Effector memory CD4-positive, alpha-beta T cell (primary cell): Measurements from ENCODE around the gene SNAP47.
A peak's percentile ranks its signal among the peaks of the same experiment; 100 is the strongest.
"Not testable (repeated sequence)": the region's sequence is repeated elsewhere in the genome, so short reads cannot be mapped to it uniquely, and the experiment has no call there.

Experiments used
- DNase-seq, 3 donors: peaks; one replicate each; pipeline ENCODE4 v3.0.0-alpha.2; 2020
- H3K27ac ChIP-seq: 2 replicates; pipeline ENCODE4 v1.7.0; 2013; ENCODE audit warnings: mild to moderate bottlenecking, low read length, moderate library complexity; ENCODE audit not compliant: insufficient read depth, poor library complexity, severe bottlenecking
- H3K27me3 ChIP-seq: replicated peaks from 2 replicates; pipeline ENCODE4 v1.7.0; 2013; ENCODE audit warnings: mild to moderate bottlenecking, low read length; ENCODE audit not compliant: insufficient read depth, control insufficient read depth, poor library complexity, severe bottlenecking
- H3K36me3 ChIP-seq: 2 replicates; pipeline ENCODE4 v1.7.0; 2013; ENCODE audit warnings: mild to moderate bottlenecking, low read length, moderate library complexity; ENCODE audit not compliant: control insufficient read depth, insufficient read depth
- H3K4me1 ChIP-seq: 2 replicates; pipeline ENCODE4 v1.7.0; 2013; ENCODE audit warnings: low read length, mild to moderate bottlenecking; ENCODE audit not compliant: control insufficient read depth, insufficient read depth, poor library complexity, severe bottlenecking
- H3K4me3 ChIP-seq: 2 replicates; pipeline ENCODE4 v1.7.0; 2013; ENCODE audit warnings: low read length, low read depth, mild to moderate bottlenecking; ENCODE audit not compliant: insufficient read depth, poor library complexity, severe bottlenecking
- H3K9me3 ChIP-seq: 2 replicates; pipeline ENCODE4 v1.7.0; 2013; ENCODE audit warnings: mild to moderate bottlenecking, low read length, moderate library complexity; ENCODE audit not compliant: control insufficient read depth
- total RNA-seq, 3 donors: gene quantifications; one replicate each; lab custom pipeline; 2026; lab: John Stamatoyannopoulos, UW

Gene SNAP47, protein sequence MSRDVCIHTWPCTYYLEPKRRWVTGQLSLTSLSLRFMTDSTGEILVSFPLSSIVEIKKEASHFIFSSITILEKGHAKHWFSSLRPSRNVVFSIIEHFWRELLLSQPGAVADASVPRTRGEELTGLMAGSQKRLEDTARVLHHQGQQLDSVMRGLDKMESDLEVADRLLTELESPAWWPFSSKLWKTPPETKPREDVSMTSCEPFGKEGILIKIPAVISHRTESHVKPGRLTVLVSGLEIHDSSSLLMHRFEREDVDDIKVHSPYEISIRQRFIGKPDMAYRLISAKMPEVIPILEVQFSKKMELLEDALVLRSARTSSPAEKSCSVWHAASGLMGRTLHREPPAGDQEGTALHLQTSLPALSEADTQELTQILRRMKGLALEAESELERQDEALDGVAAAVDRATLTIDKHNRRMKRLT
- total RNA-seq, result 20.4 to 28.7 (median 24.2) reads per million in 3 donors

- peak; percentile 85 to 87 (median 86) for DNase-seq
- no peaks in the 10 kb centered on the region for H3K9me3 ChIP-seq
- peaks cover 18% of the 10 kb centered on the region for H3K36me3 ChIP-seq
- no peaks in the 10 kb centered on the region for H3K27me3 ChIP-seq
- peak within 1 kb of the TSS; percentile 97 for H3K4me3 ChIP-seq
- H3K27ac ChIP-seq, result peak within 1 kb of the TSS; percentile 83
- peaks cover 22% of the 10 kb centered on the region for H3K4me1 ChIP-seq
These were observed at the start of gene SNAP47, which contains the start of gene JMJD4 for GRCh38 chr1:227734856-227735538. Gene SNAP47, plus strand, starts transcription at chr1:227735435. Its CDS starts 12,302 bp downstream, at chr1:227747737. Gene JMJD4, minus strand, starts transcription at chr1:227735302. Its CDS starts 29 bp downstream, at chr1:227735273.

GRCh38 chr1:227685807-227686206 lies 49.4 kb upstream of the SNAP47 start:
- H3K27ac ChIP-seq, result no peak overlapping the region
- H3K27me3 ChIP-seq, result no peaks in the 10 kb centered on the region
- H3K9me3 ChIP-seq, result peaks cover 10% of the 10 kb centered on the region
- H3K36me3 ChIP-seq, result no peaks in the 10 kb centered on the region
- H3K4me1 ChIP-seq, result no peaks in the 10 kb centered on the region
- no peak for DNase-seq
- H3K4me3 ChIP-seq, result no peak overlapping the region

DNA sequence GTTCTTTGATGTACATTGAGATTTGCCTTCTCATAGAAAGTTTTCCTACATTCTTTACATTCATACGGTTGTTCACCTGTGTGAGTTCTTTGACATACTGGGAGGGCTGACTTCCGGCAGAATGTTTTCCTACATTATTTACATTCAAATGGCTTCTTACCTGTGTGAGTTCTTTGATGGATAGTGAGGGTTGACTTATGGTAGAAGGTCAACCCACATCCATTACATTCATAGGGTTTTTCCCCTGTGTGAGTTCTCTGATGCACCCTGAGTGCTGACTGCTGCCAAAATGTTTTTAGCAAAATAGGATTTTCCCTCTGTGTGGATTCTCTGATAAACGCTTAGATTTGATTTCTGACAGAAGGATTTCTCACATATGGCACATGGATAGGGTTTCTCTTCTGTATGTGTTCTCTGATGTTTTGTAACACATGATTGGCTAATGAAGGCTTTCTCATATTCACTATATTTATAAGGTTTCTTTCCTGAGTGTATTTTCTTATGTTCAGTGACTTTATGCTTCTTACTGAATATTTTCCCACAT lies 37.8 kb upstream of the SNAP47 start:
- Histone ChIP-seq H3K27me3 (no peaks in the 10 kb centered on the region), H3K36me3 (no peaks in the 10 kb centered on the region), H3K9me3 (peaks cover 5% of the 10 kb centered on the region), H3K27ac (no peak overlapping the region), H3K4me3 (no peak overlapping the region), H3K4me1 (no peaks in the 10 kb centered on the region)
- no peak for DNase-seq

GRCh38 chr1:227701631-227702030 lies 33.6 kb upstream of the SNAP47 start:
- H3K27ac ChIP-seq, H3K36me3 ChIP-seq, H3K4me3 ChIP-seq, H3K9me3 ChIP-seq, H3K4me1 ChIP-seq, DNase-seq, H3K27me3 ChIP-seq: not testable (repeated sequence)

DNA sequence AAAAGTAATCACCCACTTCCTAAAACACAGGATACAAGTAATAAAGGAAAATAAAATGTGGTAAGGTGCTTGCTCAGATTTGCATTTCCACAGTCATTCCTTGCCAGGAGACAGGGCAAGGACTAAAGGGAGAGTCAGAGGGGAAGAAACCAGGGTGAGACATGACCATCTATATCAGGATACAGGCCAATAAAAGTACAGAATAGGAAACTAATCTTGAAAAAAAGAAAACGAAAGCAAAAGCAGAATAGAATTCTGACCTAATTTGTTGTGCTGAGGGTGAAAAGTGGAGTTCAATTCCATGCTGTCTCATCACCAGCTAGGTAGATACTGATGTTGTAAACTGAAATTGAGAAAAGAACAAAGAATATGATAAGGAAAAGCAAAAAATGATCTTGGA lies 27.4 kb upstream of the SNAP47 start:
- Histone ChIP-seq H3K9me3 (peaks cover 4% of the 10 kb centered on the region), H3K4me1 (no peaks in the 10 kb centered on the region), H3K36me3 (no peaks in the 10 kb centered on the region), H3K27ac (no peak overlapping the region), H3K4me3 (no peak overlapping the region), H3K27me3 (no peaks in the 10 kb centered on the region)
- no peak for DNase-seq

DNA sequence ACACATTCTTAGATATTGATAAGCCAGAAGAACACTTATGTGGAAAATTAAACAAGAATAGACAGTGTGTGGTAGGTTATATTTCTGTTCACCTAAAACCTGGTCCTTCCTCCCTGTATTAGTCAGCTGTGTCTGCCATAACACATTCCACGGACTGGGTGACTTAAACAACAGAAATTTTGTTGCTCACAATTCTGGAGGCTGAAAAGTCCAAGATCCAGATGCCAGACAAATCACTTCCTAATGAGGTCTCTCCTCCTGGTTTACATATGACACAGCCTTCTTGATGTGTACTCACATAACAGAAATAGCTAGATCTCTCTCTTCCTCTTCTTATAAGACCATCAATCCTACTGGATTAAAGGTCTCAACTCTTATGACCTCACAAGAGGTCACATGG lies 25.8 kb upstream of the SNAP47 start:
- Histone ChIP-seq H3K27me3 (no peaks in the 10 kb centered on the region), H3K4me3 (no peak overlapping the region), H3K27ac (no peak overlapping the region), H3K36me3 (no peaks in the 10 kb centered on the region), H3K9me3 (peaks cover 4% of the 10 kb centered on the region), H3K4me1 (no peaks in the 10 kb centered on the region)
- no peak for DNase-seq

DNA sequence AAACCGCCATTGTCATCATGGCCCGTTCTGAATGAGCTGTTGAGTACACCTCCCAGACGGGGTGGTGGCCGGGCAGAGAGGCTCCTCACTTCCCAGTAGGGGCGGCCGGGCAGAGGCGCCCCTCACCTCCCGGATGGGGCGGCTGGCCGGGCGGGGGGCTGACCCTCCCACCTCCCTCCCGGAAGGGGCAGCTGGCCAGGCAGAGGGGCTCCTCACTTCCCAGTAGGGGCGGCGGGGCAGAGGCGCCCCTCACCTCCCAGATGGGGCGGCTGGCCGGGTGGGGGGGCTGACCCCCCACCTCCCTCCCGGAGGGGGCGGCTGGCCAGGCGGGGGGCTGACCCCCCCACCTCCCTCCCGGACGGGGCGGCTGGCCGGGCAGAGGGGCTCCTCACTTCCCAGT lies 24.8 kb upstream of the SNAP47 start:
- not testable (repeated sequence) for H3K4me1 ChIP-seq, H3K9me3 ChIP-seq, H3K4me3 ChIP-seq, H3K27me3 ChIP-seq, H3K27ac ChIP-seq, H3K36me3 ChIP-seq, DNase-seq

GRCh38 chr1:227712648-227713047 lies 22.6 kb upstream of the SNAP47 start:
- Histone ChIP-seq H3K4me3 (no peak overlapping the region), H3K27ac (no peak overlapping the region), H3K36me3 (no peaks in the 10 kb centered on the region), H3K4me1 (no peaks in the 10 kb centered on the region), H3K27me3 (no peaks in the 10 kb centered on the region), H3K9me3 (no peaks in the 10 kb centered on the region)
- DNase-seq, result no peak

DNA sequence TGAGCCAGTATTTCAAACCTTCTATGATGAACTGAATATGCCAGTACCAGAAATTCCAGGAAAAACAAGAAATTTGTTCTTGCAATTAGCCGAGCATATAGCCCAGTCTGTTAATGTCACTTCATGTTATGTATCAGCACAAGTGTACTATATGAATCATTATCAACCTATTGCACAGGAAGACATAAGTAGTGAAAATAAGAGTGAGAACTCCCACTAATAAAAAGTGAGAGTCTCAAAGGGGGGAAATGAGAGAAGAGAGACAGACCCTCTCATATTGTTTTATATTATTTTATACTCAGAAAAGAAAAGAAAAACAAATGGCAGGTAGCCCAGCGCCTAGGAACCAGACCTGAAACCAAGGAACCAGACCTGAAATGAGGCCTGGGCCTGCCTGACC lies 16.3 kb upstream of the SNAP47 start:
- Histone ChIP-seq H3K27ac (no peak overlapping the region), H3K27me3 (no peaks in the 10 kb centered on the region), H3K9me3 (peaks cover 6% of the 10 kb centered on the region), H3K4me3 (no peak overlapping the region), H3K4me1 (no peaks in the 10 kb centered on the region), H3K36me3 (no peaks in the 10 kb centered on the region)
- DNase-seq, result no peak

DNA sequence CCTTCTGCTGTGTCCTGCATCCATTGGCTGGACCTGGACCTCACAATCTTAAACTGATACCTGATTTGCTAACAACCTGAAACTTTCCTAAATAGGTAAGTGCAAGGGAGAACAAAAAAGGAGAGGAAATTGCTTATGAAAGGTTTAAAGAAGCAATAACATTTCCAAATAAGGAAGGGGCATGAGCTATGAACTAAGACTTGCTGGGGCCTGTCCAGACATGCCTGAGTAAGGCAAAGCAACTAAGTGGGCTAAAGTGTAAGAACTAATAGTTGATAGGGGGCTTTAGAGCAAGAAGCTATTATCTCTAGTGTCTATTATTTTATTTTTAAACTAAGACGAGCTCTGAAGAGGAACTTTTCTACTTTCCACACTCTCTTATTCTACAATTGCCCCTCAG lies 11.8 kb upstream of the SNAP47 start:
- H3K27ac ChIP-seq, result no peak overlapping the region
- H3K4me3 ChIP-seq, result no peak overlapping the region
- no peaks in the 10 kb centered on the region for H3K27me3 ChIP-seq
- peaks cover 4% of the 10 kb centered on the region for H3K4me1 ChIP-seq
- no peaks in the 10 kb centered on the region for H3K36me3 ChIP-seq
- DNase-seq, result no peak
- peaks cover 6% of the 10 kb centered on the region for H3K9me3 ChIP-seq
